Epithelial cell of esophagus (primary cell): ENCODE measurements around the gene ENSA.
"Not testable (repeated sequence)": the region's sequence is repeated elsewhere in the genome, so short reads cannot be mapped to it uniquely, and the experiment has no call there.

Experiments
- DNase-seq: peaks from one replicate; pipeline ENCODE4 v3.0.0; 2010; ENCODE audit warnings: low read depth
- H3K4me3 ChIP-seq: 2 replicates; pipeline ENCODE4 v1.5.1; 2011; ENCODE audit warnings: mild to moderate bottlenecking, low read length, control low read depth
- CTCF ChIP-seq: IDR thresholded peaks from 2 replicates; pipeline ENCODE4 v1.5.1; 2011; ENCODE audit warnings: low read depth, mild to moderate bottlenecking, low read length, control low read depth, inconsistent platforms; ENCODE audit not compliant: insufficient read depth; ENCODE audit errors: missing control alignments

ENSA gene

DNA sequence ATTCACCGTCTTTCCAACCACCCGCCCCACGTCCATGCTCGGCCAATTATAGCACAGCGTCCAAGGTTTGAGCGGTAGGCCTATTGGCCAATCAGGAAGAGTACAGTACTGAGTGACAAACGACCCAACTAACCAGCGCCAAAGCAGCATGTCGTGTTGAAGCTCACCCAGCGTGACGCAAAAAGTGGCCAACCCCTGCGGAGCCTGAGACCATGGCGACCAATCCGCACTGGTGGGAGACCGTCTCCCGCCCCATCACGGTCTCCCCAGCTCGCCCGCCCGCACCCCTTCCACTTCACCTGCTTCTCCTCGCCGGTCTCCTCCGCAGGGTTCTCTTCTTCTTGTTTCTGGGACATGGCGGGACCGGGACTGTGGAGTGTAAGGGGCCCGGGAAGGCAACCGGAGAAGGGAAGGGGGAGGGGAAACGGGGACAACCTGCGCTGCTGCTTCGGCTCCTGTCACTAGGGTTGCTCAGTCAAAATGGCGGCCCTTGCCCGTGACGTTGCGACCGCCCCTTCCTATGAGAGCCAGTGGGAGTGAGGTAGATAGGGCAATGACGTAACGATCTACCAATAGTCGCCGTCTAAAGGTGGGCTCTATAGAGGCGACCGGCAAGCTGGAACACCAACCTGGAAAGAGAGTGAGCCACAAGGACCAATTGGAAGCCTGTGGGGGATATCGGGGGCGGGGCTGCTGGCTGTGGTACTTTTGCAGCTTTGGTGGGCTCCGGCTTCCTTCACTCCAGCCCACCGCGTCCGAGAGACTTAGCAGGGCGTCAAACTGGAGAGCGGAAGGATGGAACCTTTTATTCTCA, at the start of gene ENSA:
TSS of gene ENSA (minus strand) at position 498 of the 814 bp plus-strand sequence. CDS start at position 356, 142 bp downstream.
- peak; percentile 100 for DNase-seq
- TF ChIP-seq CTCF, result no peak
- H3K4me3 ChIP-seq, result peak within 1 kb of the TSS; percentile 98

GRCh38 chr1:150678988-150679387, 49.6 kb upstream of the ENSA start:
- no peak overlapping the region for H3K4me3 ChIP-seq
- DNase-seq, result no peak
- TF ChIP-seq CTCF, result no peak

- no peak for DNase-seq
- TF ChIP-seq CTCF, result no peak
- no peak overlapping the region for H3K4me3 ChIP-seq
These were observed 45.5 kb upstream of the ENSA start for GRCh38 chr1:150674881-150675280.

- no peak for TF ChIP-seq CTCF
- DNase-seq, result no peak
- H3K4me3 ChIP-seq, result no peak overlapping the region
These were observed 33.9 kb upstream of the ENSA start for GRCh38 chr1:150663321-150663720.

DNA sequence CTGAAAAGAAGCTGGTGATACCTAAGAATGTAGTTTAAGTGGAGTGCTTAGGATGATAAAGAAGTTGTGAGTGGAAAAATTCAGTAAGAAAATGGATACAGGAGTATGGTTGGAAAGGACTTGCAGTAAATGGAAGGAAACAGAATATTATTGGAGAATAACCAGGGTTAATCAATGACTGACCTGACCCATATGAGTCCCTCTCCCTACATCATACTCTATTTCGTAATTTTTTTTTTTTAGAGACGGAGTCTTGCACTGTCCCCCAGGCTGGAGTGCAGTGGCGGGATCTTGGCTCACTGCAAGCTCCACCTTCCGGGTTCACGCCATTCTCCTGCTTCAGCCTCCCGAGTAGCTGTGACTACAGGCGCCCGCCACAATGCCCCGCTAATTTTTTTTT, 33.4 kb upstream of the ENSA start:
- no peak overlapping the region for H3K4me3 ChIP-seq
- TF ChIP-seq CTCF, result no peak
- no peak for DNase-seq

DNA sequence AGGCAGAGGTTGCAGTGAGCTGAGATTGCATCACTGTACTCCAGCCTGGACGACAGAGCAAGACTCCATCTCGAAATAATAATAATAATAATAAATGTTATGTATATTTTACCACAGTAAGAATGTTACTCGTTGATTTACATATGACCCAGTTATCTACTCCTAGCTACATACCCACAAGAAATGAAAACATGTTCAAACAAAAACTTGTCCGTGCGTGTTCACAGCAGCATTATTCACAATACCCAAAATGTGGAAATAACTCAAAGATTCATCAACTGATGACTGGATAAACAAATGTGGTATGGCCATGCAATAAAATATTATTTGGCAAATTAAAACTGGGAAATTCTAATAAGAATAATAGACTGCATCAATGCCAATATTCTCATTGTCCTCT, 31.7 kb upstream of the ENSA start:
- peak; percentile 93 for DNase-seq
- no peak for TF ChIP-seq CTCF
- no peak overlapping the region for H3K4me3 ChIP-seq

DNA sequence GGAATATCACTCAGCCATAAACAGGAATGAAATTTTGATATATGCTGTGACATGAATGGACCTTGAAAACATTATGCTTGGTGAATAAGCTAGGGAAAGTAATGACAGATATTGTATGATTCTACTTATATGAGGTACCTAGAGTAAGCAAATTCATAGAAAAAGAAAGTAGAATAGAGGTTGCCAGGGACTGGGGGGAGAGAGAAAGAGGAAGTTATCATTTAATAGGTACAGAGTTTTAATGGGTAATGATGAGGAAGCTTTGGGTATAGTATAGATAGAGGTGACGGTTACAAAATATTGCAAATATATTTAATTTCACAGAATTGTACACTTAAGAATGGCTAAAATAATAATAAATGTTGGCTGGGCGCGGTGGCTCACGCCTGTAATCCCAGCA, 31.2 kb upstream of the ENSA start:
- no peak for TF ChIP-seq CTCF
- no peak for DNase-seq
- no peak overlapping the region for H3K4me3 ChIP-seq

DNA sequence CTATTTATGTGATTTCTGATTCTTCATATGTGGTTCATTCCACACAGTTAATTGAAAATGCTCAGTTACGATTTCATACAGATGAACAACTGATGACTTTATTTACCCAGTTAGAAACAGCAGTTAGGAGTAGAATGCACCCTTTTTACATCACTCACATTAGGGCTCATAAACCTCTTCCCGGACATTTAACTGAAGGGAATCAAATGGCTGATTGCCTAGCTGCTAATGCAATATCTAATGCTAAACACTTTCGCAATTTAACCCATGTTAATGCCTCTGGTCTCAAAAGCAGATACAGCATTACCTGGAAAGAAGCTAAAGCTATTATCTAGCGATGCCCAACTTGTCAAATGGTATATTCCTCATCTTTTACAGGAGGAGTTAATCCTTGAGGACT, 27.7 kb upstream of the ENSA start:
- not testable (repeated sequence) for H3K4me3 ChIP-seq, DNase-seq

GRCh38 chr1:150654635-150655034, 25.2 kb upstream of the ENSA start:
- H3K4me3 ChIP-seq, DNase-seq: not testable (repeated sequence)
